Thymus (tissue), 11 donors: ENCODE measurements around the gene IRX3. TPM values are rescaled to one million over a fixed set of nuclear protein-coding genes. Genes with fewer than 3 reads are reported as not detected.

Experiments used
- DNase-seq, 9 donors: peaks; one replicate each; pipeline ENCODE4 v3.0.0-alpha.2; 2013; ENCODE audit warnings: low spot score in 9 of 9, low read depth in 6 of 9, missing footprints in 1 of 9
- H3K27ac ChIP-seq, 2 donors: one replicate each; pipeline ENCODE4 v1.5.1; 2013; ENCODE audit warnings: control low read depth in 1 of 2, low read depth in 1 of 2, low read length in 1 of 2, mild to moderate bottlenecking in 1 of 2, moderate library complexity in 1 of 2
- H3K27me3 ChIP-seq, 2 donors: one replicate each; pipeline ENCODE4 v1.5.1; 2013; ENCODE audit warnings: low read length in 1 of 2; ENCODE audit not compliant: control insufficient read depth in 2 of 2, insufficient read depth in 1 of 2
- H3K36me3 ChIP-seq, 2 donors: one replicate each; pipeline ENCODE4 v1.5.1; 2013; ENCODE audit warnings: low read length in 1 of 2, mild to moderate bottlenecking in 1 of 2, moderate library complexity in 1 of 2; ENCODE audit not compliant: control insufficient read depth in 2 of 2, insufficient read depth in 2 of 2
- H3K4me1 ChIP-seq, 2 donors: one replicate each; pipeline ENCODE4 v1.5.1; 2013; ENCODE audit warnings: low read length in 2 of 2; ENCODE audit not compliant: control insufficient read depth in 2 of 2, insufficient read depth in 2 of 2
- H3K4me3 ChIP-seq, 2 donors: one replicate each; pipeline ENCODE4 v1.5.1; 2013; ENCODE audit warnings: low read length in 2 of 2, control low read depth in 1 of 2, mild to moderate bottlenecking in 1 of 2
- H3K9me3 ChIP-seq, 2 donors: one replicate each; pipeline ENCODE4 v1.5.1; 2013; ENCODE audit warnings: low read length in 1 of 2, mild to moderate bottlenecking in 1 of 2; ENCODE audit not compliant: control insufficient read depth in 2 of 2, insufficient read depth in 1 of 2
- WGBS: extraction: QIAGEN DNeasy Blood & Tissue Kit; methylation state at CpG from one replicate; pipeline ENCODE4 v1.1.7; 2013; 5-methylcytosine and 5-hydroxymethylcytosine counted together
- polyA plus RNA-seq: library from polyadenylated mRNA; stranded (reverse); fragments of 200-250 nt; gene quantifications from one replicate; pipeline ENCODE4 v1.2.3, GENCODE V29; 2013
- total RNA-seq: library from RNA; stranded (reverse); fragments of 120-200 nt; gene quantifications from one replicate; pipeline ENCODE4 v1.2.4, GENCODE V29; 2013
- donor health status: healthy.

The IRX3 gene
- total and polyA plus RNA-seq, 2 donors: 0.85 to 4.3 TPM

GRCh38 chr16:54281535-54282201 is 4.9 kb downstream of the IRX3 start:
- Histone ChIP-seq H3K27me3 (peaks cover 67 to 69% of the 10 kb centered on the region in 2 donors), H3K36me3 (no peaks in the 10 kb centered on the region), H3K4me3 (no peak overlapping the region), H3K4me1 (peaks cover 0 to 37% of the 10 kb centered on the region in 2 donors), H3K27ac (no peak overlapping the region), H3K9me3 (peaks cover 0 to 12% of the 10 kb centered on the region in 2 donors)
- 13% methylated on average over 53 of the region's 53 CpGs for WGBS
- DNase-seq: no peak

- Histone ChIP-seq H3K36me3 (no peaks in the 10 kb centered on the region), H3K27me3 (peaks cover 58 to 61% of the 10 kb centered on the region in 2 donors), H3K4me3 (no peak overlapping the region), H3K4me1 (peaks cover 0 to 34% of the 10 kb centered on the region in 2 donors), H3K27ac (no peak overlapping the region), H3K9me3 (peaks cover 0 to 12% of the 10 kb centered on the region in 2 donors)
- WGBS: 90% methylated on average over 3 of the region's 3 CpGs
- DNase-seq: no peak
These were observed 5.8 kb downstream of the IRX3 start for GRCh38 chr16:54280751-54281150.

DNA sequence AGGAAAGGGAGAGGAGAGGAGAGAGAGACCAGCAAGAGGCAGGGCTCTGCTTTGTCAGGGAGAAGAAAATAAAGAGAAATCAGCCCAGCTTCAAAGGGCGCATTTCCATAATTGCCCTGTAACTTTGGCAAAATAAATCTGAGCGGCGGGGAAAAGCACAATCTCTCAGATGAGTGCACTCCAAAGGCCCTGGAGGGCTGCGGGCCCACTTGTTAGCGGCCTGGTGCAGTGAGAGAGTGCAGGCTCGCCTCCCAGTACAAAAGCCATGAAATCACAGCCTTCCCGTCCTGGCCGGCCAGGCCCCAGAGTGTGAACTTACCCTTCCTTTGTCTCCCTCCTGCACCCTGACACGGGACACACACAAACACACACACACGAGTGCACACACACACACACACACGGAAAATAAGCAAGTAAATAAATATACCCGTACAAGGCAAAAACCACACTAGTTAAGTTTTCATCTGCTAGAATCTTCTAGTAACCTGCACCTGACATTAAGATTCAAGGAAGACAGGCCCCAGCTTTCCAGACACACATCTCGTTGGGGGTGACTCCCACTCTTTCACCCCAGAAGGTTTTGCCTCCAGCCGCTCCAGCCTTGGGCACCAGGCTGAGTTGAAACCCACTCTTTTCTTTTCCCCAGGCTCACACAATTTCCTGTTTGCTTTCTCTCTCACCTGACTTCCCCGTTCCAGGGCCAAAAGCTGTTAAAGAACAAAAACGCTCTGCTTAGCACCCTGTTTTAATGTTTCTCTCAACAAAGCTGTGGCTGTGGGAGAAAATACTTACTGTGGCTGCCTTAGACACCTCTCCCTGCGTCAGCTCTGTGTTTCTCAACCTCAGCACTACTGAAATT is 8.5 kb downstream of the IRX3 start:
- Histone ChIP-seq H3K4me3 (no peak overlapping the region), H3K36me3 (no peaks in the 10 kb centered on the region), H3K27ac (peak overlapping the region in 1 of 2 donors; percentile 57), H3K4me1 (peaks cover 0 to 26% of the 10 kb centered on the region in 2 donors), H3K27me3 (peaks cover 31 to 34% of the 10 kb centered on the region in 2 donors), H3K9me3 (peaks cover 0 to 5% of the 10 kb centered on the region in 2 donors)
- peak in 3 of 9 donors; percentile 33 to 72 (median 35) for DNase-seq
- 58% methylated on average over 17 of the region's 17 CpGs for WGBS

- 88% methylated on average over 6 of the region's 6 CpGs for WGBS
- H3K27me3 ChIP-seq: peaks cover 10 to 13% of the 10 kb centered on the region in 2 donors
- peaks cover 0 to 13% of the 10 kb centered on the region in 2 donors for H3K4me1 ChIP-seq
- H3K27ac ChIP-seq: no peak overlapping the region
- H3K36me3 ChIP-seq: no peaks in the 10 kb centered on the region
- no peak overlapping the region for H3K4me3 ChIP-seq
- no peaks in the 10 kb centered on the region for H3K9me3 ChIP-seq
- DNase-seq: no peak
These were observed 10.6 kb downstream of the IRX3 start for GRCh38 chr16:54275956-54276355.

- Histone ChIP-seq H3K27ac (no peak overlapping the region), H3K4me1 (peaks cover 0 to 9% of the 10 kb centered on the region in 2 donors), H3K4me3 (no peak overlapping the region), H3K27me3 (no peaks in the 10 kb centered on the region), H3K9me3 (no peaks in the 10 kb centered on the region), H3K36me3 (no peaks in the 10 kb centered on the region)
- no peak for DNase-seq
- WGBS: 99% methylated on average over 4 of the region's 4 CpGs
These were observed 13.0 kb downstream of the IRX3 start for GRCh38 chr16:54273566-54273965.

GRCh38 chr16:54270711-54271110 is 15.9 kb downstream of the IRX3 start:
- Histone ChIP-seq H3K27me3 (no peaks in the 10 kb centered on the region), H3K4me1 (no peaks in the 10 kb centered on the region), H3K36me3 (no peaks in the 10 kb centered on the region), H3K4me3 (no peak overlapping the region), H3K27ac (no peak overlapping the region), H3K9me3 (no peaks in the 10 kb centered on the region)
- DNase-seq: no peak
- 92% methylated on average over 3 of the region's 3 CpGs for WGBS

DNA sequence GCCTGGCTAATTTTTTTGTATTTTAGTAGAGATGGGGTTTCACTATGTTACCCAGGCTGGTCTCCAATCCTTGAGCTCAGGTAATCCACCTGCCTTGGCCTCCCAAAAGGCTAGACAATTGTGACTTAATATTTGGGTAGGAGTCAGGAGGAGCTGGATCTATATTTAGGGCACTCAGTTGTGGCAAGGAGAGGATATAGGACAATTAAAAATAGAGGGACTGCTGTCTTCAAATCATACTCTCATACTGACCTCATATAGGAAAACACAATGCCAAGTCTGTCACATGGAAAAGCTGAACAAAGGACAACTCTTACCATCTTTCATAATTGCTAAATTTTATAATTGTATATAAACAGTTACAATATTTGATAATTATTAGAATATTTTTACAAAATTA is 17.1 kb downstream of the IRX3 start:
- Histone ChIP-seq H3K27me3 (no peaks in the 10 kb centered on the region), H3K4me1 (no peaks in the 10 kb centered on the region), H3K36me3 (no peaks in the 10 kb centered on the region), H3K9me3 (no peaks in the 10 kb centered on the region), H3K4me3 (no peak overlapping the region), H3K27ac (no peak overlapping the region)
- DNase-seq: no peak

GRCh38 chr16:54268766-54269165 is 17.8 kb downstream of the IRX3 start:
- Histone ChIP-seq H3K27ac (no peak overlapping the region), H3K4me3 (no peak overlapping the region), H3K36me3 (no peaks in the 10 kb centered on the region), H3K9me3 (no peaks in the 10 kb centered on the region), H3K27me3 (no peaks in the 10 kb centered on the region), H3K4me1 (no peaks in the 10 kb centered on the region)
- WGBS: 62% methylated on average over 4 of the region's 4 CpGs
- no peak for DNase-seq

- H3K4me3 ChIP-seq: no peak overlapping the region
- no peak overlapping the region for H3K27ac ChIP-seq
- no peaks in the 10 kb centered on the region for H3K36me3 ChIP-seq
- WGBS: 93% methylated on average over 7 of the region's 7 CpGs
- H3K9me3 ChIP-seq: no peaks in the 10 kb centered on the region
- no peak for DNase-seq
- no peaks in the 10 kb centered on the region for H3K4me1 ChIP-seq
- no peaks in the 10 kb centered on the region for H3K27me3 ChIP-seq
These were observed 18.2 kb downstream of the IRX3 start for GRCh38 chr16:54268340-54268739.
